Gastroesophageal sphincter (tissue), 3 donors: ENCODE data around the gene STXBP6.

Experiments
- CTCF ChIP-seq, 4 experiments: fragments of 200-600 bp in 2 of 4; fragments of 450-650 bp in 2 of 4; sonication (generic) in 1 of 4; IDR thresholded peaks; one replicate each; pipeline ENCODE4 v1.5.1; 2017 to 2019; ENCODE audit warnings: antibody characterized with exemption in 4 of 4, mild to moderate bottlenecking in 2 of 4, moderate library complexity in 2 of 4
- POLR2A ChIP-seq, 2 donors: fragments of 450-650 bp; IDR thresholded peaks; one replicate each; pipeline ENCODE4 v1.6.1; 2017; ENCODE audit warnings: antibody characterized with exemption in 2 of 2, mild to moderate bottlenecking in 2 of 2, moderate library complexity in 1 of 2
- POLR2AphosphoS5 ChIP-seq: sonication (generic); formaldehyde crosslinking; IDR thresholded peaks from one replicate; pipeline ENCODE4 v1.6.1; 2017; ENCODE audit warnings: antibody characterized with exemption

- TF ChIP-seq CTCF (IDR thresholded peaks at IDR 0.05), result no peak
- TF ChIP-seq POLR2A (IDR thresholded peaks at IDR 0.05), result no peak
- TF ChIP-seq POLR2AphosphoS5, result no peak
Measured at GRCh38 chr14:24927809-24928208, 122.1 kb downstream of the STXBP6 start.
